Measurements from ENCODE around the gene CD300LF. TPM values are rescaled to one million over a fixed set of nuclear protein-coding genes. Genes with fewer than 3 reads are reported as not detected.

The CD300LF gene
- total and polyA plus RNA-seq, 5 donors, result 0.05 to 0.62 (median 0.30) TPM; not detected in 1

Small RNAs within 50 kb of the gene (microRNA-seq; reads per million reads assigned to microRNA genes)
- 4.8 to 18.5 reads per million in 2 donors for gene MIR3615

Other genes starting within 250 kb of the CD300LF start
- gene CD300A, start 246.3 kb downstream of the CD300LF start, total RNA-seq, result 1 to 10 TPM; 4.8 to 5.7 (median 5.4) TPM
- gene CD300A, start 246.3 kb downstream of the CD300LF start, polyA plus RNA-seq, result 2.2 TPM
- under 1 TPM in 1 of 4 donors, not detected in 3; 0.09 TPM for gene CD300LB, start 181.4 kb downstream of the CD300LF start, total RNA-seq
- gene CD300LB, start 181.4 kb downstream of the CD300LF start, polyA plus RNA-seq, result 0.09 TPM
- 1 to 10 TPM in 3 of 4 donors, under 1 TPM in 1; 0.62 to 2.1 (median 1.5) TPM for gene CD300C, start 166.8 kb downstream of the CD300LF start, total RNA-seq
- gene CD300C, start 166.8 kb downstream of the CD300LF start, polyA plus RNA-seq, result 0.11 TPM
- gene CD300H, start 145.4 kb downstream of the CD300LF start, total RNA-seq, result not detected
- gene CD300H, start 145.4 kb downstream of the CD300LF start, polyA plus RNA-seq, result not detected
- not detected for gene CD300LD, start 120.6 kb downstream of the CD300LF start, total RNA-seq
- not detected for gene CD300LD, start 120.6 kb downstream of the CD300LF start, polyA plus RNA-seq
- gene CD300E, start 89.2 kb downstream of the CD300LF start, total RNA-seq, result under 1 TPM; 0.38 to 0.94 (median 0.67) TPM
- gene CD300E, start 89.2 kb downstream of the CD300LF start, polyA plus RNA-seq, result 0.45 TPM
- 1 to 10 TPM; 1.1 to 3.4 (median 1.2) TPM for gene RAB37, start 24.3 kb upstream of the CD300LF start, total RNA-seq
- gene RAB37, start 24.3 kb upstream of the CD300LF start, polyA plus RNA-seq, result 1.5 TPM
- gene NHERF1, start 35.7 kb upstream of the CD300LF start, total RNA-seq, result 10 to 100 TPM in 2 of 4 donors, 1 to 10 TPM in 2; 6.1 to 11.6 (median 9.7) TPM
- gene NHERF1, start 35.7 kb upstream of the CD300LF start, polyA plus RNA-seq, result 7.2 TPM
- 10 to 100 TPM; 21.7 to 31.1 (median 25.0) TPM for gene NAT9, start 63.4 kb upstream of the CD300LF start, total RNA-seq
- gene NAT9, start 63.4 kb upstream of the CD300LF start, polyA plus RNA-seq, result 16.8 TPM
- gene GRIN2C, start 147.0 kb upstream of the CD300LF start, total RNA-seq, result 10 to 100 TPM; 30.4 to 62.8 (median 51.3) TPM
- 31.4 TPM for gene GRIN2C, start 147.0 kb upstream of the CD300LF start, polyA plus RNA-seq
- 10 to 100 TPM in 1 of 4 donors, 1 to 10 TPM in 3; 4.9 to 10.5 (median 7.1) TPM for gene FDXR, start 160.1 kb upstream of the CD300LF start, total RNA-seq
- 9.9 TPM for gene FDXR, start 160.1 kb upstream of the CD300LF start, polyA plus RNA-seq
- gene FADS6, start 180.7 kb upstream of the CD300LF start, total RNA-seq, result not detected
- 0.05 TPM for gene FADS6, start 180.7 kb upstream of the CD300LF start, polyA plus RNA-seq
- under 1 TPM; 0.06 to 0.59 (median 0.27) TPM for gene USH1G, start 210.3 kb upstream of the CD300LF start, total RNA-seq
- gene USH1G, start 210.3 kb upstream of the CD300LF start, polyA plus RNA-seq, result 0.23 TPM
- not detected for gene OTOP2, start 211.3 kb upstream of the CD300LF start, total RNA-seq
- gene OTOP2, start 211.3 kb upstream of the CD300LF start, polyA plus RNA-seq, result not detected
- gene OTOP3, start 223.0 kb upstream of the CD300LF start, total RNA-seq, result not detected
- not detected for gene OTOP3, start 223.0 kb upstream of the CD300LF start, polyA plus RNA-seq

Measured in right cardiac atrium (tissue), 5 donors.